Esophagus muscularis mucosa (tissue), 4 donors: ENCODE measurements around the gene AP2A1. TPM values are rescaled to one million over a fixed set of nuclear protein-coding genes. Genes with fewer than 3 reads are reported as not detected.

Source experiments
- DNase-seq: peaks from one replicate; pipeline ENCODE4 v3.0.0-alpha.2; 2017; ENCODE audit errors: extremely low spot score
- H3K27ac ChIP-seq, 4 donors: fragments of 200-600 bp; sonication (generic); replicated peaks in 1 of 4; 1 replicate in 3 of 4; 2 replicates in 1 of 4; pipeline ENCODE4 v1.5.1; 2016 to 2019; ENCODE audit warnings: mild to moderate bottlenecking in 1 of 4
- H3K27me3 ChIP-seq, 4 donors: fragments of 200-600 bp; sonication (generic); one replicate each; pipeline versions ENCODE4 v1.5.1 to v1.6.0; 2016 to 2019
- H3K36me3 ChIP-seq, 4 donors: fragments of 200-600 bp; sonication (generic); one replicate each; pipeline ENCODE4 v1.5.1; 2016 to 2019
- H3K4me1 ChIP-seq, 4 donors: fragments of 200-600 bp; sonication (generic); one replicate each; pipeline ENCODE4 v1.5.1; 2016 to 2019
- H3K4me3 ChIP-seq, 4 donors: fragments of 200-600 bp; sonication (generic); 1 replicate in 2 of 4; 2 replicates in 2 of 4; pipeline ENCODE4 v1.5.1; 2016 to 2019; ENCODE audit warnings: mild to moderate bottlenecking in 4 of 4, moderate library complexity in 1 of 4
- H3K9me3 ChIP-seq, 4 donors: fragments of 200-600 bp; sonication (generic); 1 replicate in 3 of 4; 2 replicates in 1 of 4; pipeline ENCODE4 v1.5.1; 2016 to 2019
- CTCF ChIP-seq, 3 experiments: fragments of 200-600 bp in 2 of 3; fragments of 450-650 bp in 1 of 3; sonication (generic) in 2 of 3; IDR thresholded peaks; one replicate each; pipeline ENCODE4 v1.5.1; 2017 to 2019; ENCODE audit warnings: antibody characterized with exemption in 3 of 3, mild to moderate bottlenecking in 2 of 3, moderate library complexity in 1 of 3
- EP300 ChIP-seq: sonication (generic); formaldehyde crosslinking; IDR thresholded peaks from one replicate; pipeline ENCODE4 v1.6.1; 2017; ENCODE audit warnings: antibody characterized with exemption
- POLR2A ChIP-seq: fragments of 450-650 bp; IDR thresholded peaks from one replicate; pipeline ENCODE4 v1.6.1; 2017; ENCODE audit warnings: antibody characterized with exemption, moderate library complexity, mild to moderate bottlenecking, low read depth
- POLR2AphosphoS5 ChIP-seq, 2 donors: sonication (generic); formaldehyde crosslinking; IDR thresholded peaks; one replicate each; pipeline ENCODE4 v1.6.1; 2017; ENCODE audit warnings: antibody characterized with exemption in 2 of 2
- WGBS: methylation state at CpG from one replicate; pipeline ENCODE4 v1.1.5; 2018; 5-methylcytosine and 5-hydroxymethylcytosine counted together
- intact Hi-C: fragments of 100-400 bp; cut with DNase I; formaldehyde crosslinking; loops from one replicate; pipeline ENCODE4 v1.15.1; 2023
- total RNA-seq, 4 donors: library from RNA; depleted of rRNA; stranded (reverse); fragments of >200 nt; gene quantifications; one replicate each; pipeline versions ENCODE4 v1.1.0 to v1.2.1, GENCODE V29; 2016

AP2A1 gene
- total RNA-seq, 4 donors from 2014 or later: 56.9 to 114 (median 87.8) TPM

- peaks cover 10 to 46% (median 44%) of the 10 kb centered on the region in 4 donors for H3K36me3 ChIP-seq
- no peak overlapping the region for H3K27ac ChIP-seq
Observed at GRCh38 chr19:49840736-49841249, 74.0 kb downstream of the AP2A1 start.

GRCh38 chr19:49843265-49843664, 76.5 kb downstream of the AP2A1 start:
- TF ChIP-seq CTCF (IDR thresholded peaks at IDR 0.05) (no peak), EP300 (no peak), POLR2AphosphoS5 (IDR thresholded peaks at IDR 0.05) (no peak), POLR2A (no peak)
- no peaks in the 10 kb centered on the region for H3K9me3 ChIP-seq
- 84% methylated on average over 2 of the region's 3 CpGs for WGBS
- H3K27ac ChIP-seq: no peak overlapping the region
- no peaks in the 10 kb centered on the region for H3K27me3 ChIP-seq
- peaks cover 0 to 22% (median 19%) of the 10 kb centered on the region in 4 donors for H3K36me3 ChIP-seq
- no peak overlapping the region for H3K4me3 ChIP-seq
- intact Hi-C loops: no loop called here
- no peak for DNase-seq
- H3K4me1 ChIP-seq: no peaks in the 10 kb centered on the region

More at GRCh38 chr19:49840736-49841249, 74.0 kb downstream of the AP2A1 start:
- DNase-seq: no peak
- intact Hi-C loops: no loop called here
- Histone ChIP-seq H3K27me3 (no peaks in the 10 kb centered on the region), H3K4me3 (no peak overlapping the region), H3K4me1 (no peaks in the 10 kb centered on the region), H3K9me3 (no peaks in the 10 kb centered on the region)
- 91% methylated on average over 17 of the region's 17 CpGs for WGBS
- TF ChIP-seq POLR2AphosphoS5 (IDR thresholded peaks at IDR 0.05) (no peak), CTCF (IDR thresholded peaks at IDR 0.05) (no peak), POLR2A (no peak), EP300 (no peak)

- Histone ChIP-seq H3K4me3 (no peak overlapping the region), H3K9me3 (no peaks in the 10 kb centered on the region), H3K27ac (no peak overlapping the region), H3K27me3 (no peaks in the 10 kb centered on the region), H3K36me3 (peaks cover 0 to 10% (median 8%) of the 10 kb centered on the region in 4 donors), H3K4me1 (peaks cover 0 to under 1% (median 0%) of the 10 kb centered on the region in 4 donors)
- DNase-seq: no peak
- intact Hi-C loops: no loop called here
- WGBS: 81% methylated on average over 18 of the region's 18 CpGs
- TF ChIP-seq EP300 (no peak), POLR2AphosphoS5 (IDR thresholded peaks at IDR 0.05) (no peak), CTCF (IDR thresholded peaks at IDR 0.05) (no peak), POLR2A (no peak)
Observed at GRCh38 chr19:49844138-49845095, 77.6 kb downstream of the AP2A1 start.

- peaks cover 5 to 10% (median 7%) of the 10 kb centered on the region in 4 donors for H3K4me1 ChIP-seq
- DNase-seq: no peak
- no peaks in the 10 kb centered on the region for H3K9me3 ChIP-seq
- WGBS: 52% methylated on average over 3 of the region's 3 CpGs
- H3K4me3 ChIP-seq: no peak overlapping the region
- no peaks in the 10 kb centered on the region for H3K27me3 ChIP-seq
- intact Hi-C loops: no loop called here
- H3K27ac ChIP-seq: no peak overlapping the region
- peaks cover 0 to 6% (median 2%) of the 10 kb centered on the region in 4 donors for H3K36me3 ChIP-seq
- TF ChIP-seq POLR2AphosphoS5 (IDR thresholded peaks at IDR 0.05) (no peak), EP300 (no peak), CTCF (IDR thresholded peaks at IDR 0.05) (no peak), POLR2A (no peak)
Observed at GRCh38 chr19:49845414-49845813, 78.6 kb downstream of the AP2A1 start.
